HepG2 (cell line): ENCODE measurements around the gene COQ8B. TPM values are rescaled to one million over a fixed set of nuclear protein-coding genes. Genes with fewer than 3 reads are reported as not detected.
A peak's percentile ranks its signal among the peaks of the same experiment; 100 is the strongest.

Source experiments
- CC2D1A ChIP-seq: sonication (generic); formaldehyde crosslinking; IDR thresholded peaks from 2 replicates; pipeline ENCODE4 v1.8.1; 2023; ENCODE audit warnings: mild to moderate bottlenecking, missing genetic modification reagents
- CEBPG ChIP-seq: IDR thresholded peaks from 2 replicates; pipeline ENCODE4 v1.6.1; 2016
- KAT7 ChIP-seq: IDR thresholded peaks from 2 replicates; pipeline ENCODE4 v1.6.1; 2018; ENCODE audit warnings: borderline replicate concordance, missing compliant biosample characterization
- KDM3A ChIP-seq: IDR thresholded peaks from 2 replicates; pipeline ENCODE4 v1.6.1; 2018; ENCODE audit warnings: low read depth, missing compliant biosample characterization
- MAFG ChIP-seq: sonication (generic); formaldehyde crosslinking; IDR thresholded peaks from 2 replicates; pipeline ENCODE4 v1.5.1; 2020; ENCODE audit warnings: mild to moderate bottlenecking, missing genetic modification reagents
- NFATC3 ChIP-seq: sonication (generic); formaldehyde crosslinking; IDR thresholded peaks from 2 replicates; pipeline ENCODE4 v1.5.1; 2020; ENCODE audit warnings: mild to moderate bottlenecking, missing genetic modification reagents
- RBFOX2 ChIP-seq: fragments of 200-400 bp; formaldehyde crosslinking; IDR thresholded peaks from 2 replicates; pipeline ENCODE4 v1.6.1; 2017; ENCODE audit warnings: low read depth, mild to moderate bottlenecking, low read length
- RORA ChIP-seq: sonication (generic); formaldehyde crosslinking; IDR thresholded peaks from 2 replicates; pipeline ENCODE4 v1.5.0; 2020; ENCODE audit warnings: mild to moderate bottlenecking, missing genetic modification reagents, moderate library complexity
- RXRA ChIP-seq: sonication (generic); formaldehyde crosslinking; IDR thresholded peaks from 2 replicates; pipeline ENCODE4 v1.5.1; 2020; ENCODE audit warnings: missing genetic modification reagents
- SAFB2 ChIP-seq: sonication (generic); formaldehyde crosslinking; IDR thresholded peaks from 2 replicates; pipeline ENCODE4 v1.5.1; 2020; ENCODE audit warnings: missing genetic modification reagents, low read depth, mild to moderate bottlenecking, borderline replicate concordance
- SAP130 ChIP-seq: IDR thresholded peaks from 2 replicates; pipeline ENCODE4 v1.6.1; 2016; ENCODE audit warnings: low read depth
- SATB2 ChIP-seq: sonication (generic); formaldehyde crosslinking; IDR thresholded peaks from 2 replicates; pipeline ENCODE4 v1.5.0; 2020; ENCODE audit warnings: missing genetic modification reagents
- TGIF2 ChIP-seq: IDR thresholded peaks from 2 replicates; pipeline ENCODE4 v1.6.1; 2016; ENCODE audit warnings: control low read depth, missing compliant biosample characterization
- U2AF2 ChIP-seq: fragments of 200-400 bp; formaldehyde crosslinking; IDR thresholded peaks from 2 replicates; pipeline ENCODE4 v1.6.1; 2017; ENCODE audit warnings: low read depth, mild to moderate bottlenecking, low read length
- ZNF12 ChIP-seq: sonication (generic); formaldehyde crosslinking; IDR thresholded peaks from 2 replicates; pipeline ENCODE4 v1.5.0; 2020; ENCODE audit warnings: missing genetic modification reagents
- ZNF225 ChIP-seq: sonication (generic); formaldehyde crosslinking; IDR thresholded peaks from 2 replicates; pipeline ENCODE4 v1.4.0; 2020; ENCODE audit warnings: mild to moderate bottlenecking, missing genetic modification reagents
- ZNF772 ChIP-seq: sonication (generic); formaldehyde crosslinking; IDR thresholded peaks from 2 replicates; pipeline ENCODE4 v1.5.0; 2020; ENCODE audit warnings: mild to moderate bottlenecking, missing genetic modification reagents
- ZNF775 ChIP-seq: sonication (generic); formaldehyde crosslinking; IDR thresholded peaks from 2 replicates; pipeline ENCODE4 v1.4.0; 2020; ENCODE audit warnings: missing genetic modification reagents, mild to moderate bottlenecking, moderate library complexity, borderline replicate concordance
- polyA plus RNA-seq, 8 experiments: library from polyadenylated mRNA; depleted of rRNA in 3 of 8; stranded (reverse) in 7 of 8; unstranded in 1 of 8; fragments of >200 nt; fragmentation: Illumina TruSeq in 4 of 8; extraction: Trizol in 4 of 8; gene quantifications; 2 replicates each; pipeline versions ENCODE4 v1.2.1 to v1.2.3, GENCODE V29; 2011 to 2016; ENCODE audit warnings: low read depth in 4 of 8, missing spikeins in 1 of 8, mixed read lengths in 1 of 8; ENCODE audit not compliant: insufficient read depth in 1 of 8
- total RNA-seq, 5 experiments: library from RNA; depleted of rRNA; stranded (reverse); fragments of >200 nt; fragmentation: Illumina TruSeq; extraction: Trizol; gene quantifications; 2 replicates each; pipeline ENCODE4 v1.2.3, GENCODE V29; 2016; ENCODE audit warnings: low read depth in 1 of 5
- TF ChIP-seq, protein P1 (sequence below): sonication (generic); formaldehyde crosslinking; IDR thresholded peaks from 2 replicates; pipeline ENCODE4 v1.5.0; 2020; ENCODE audit warnings: missing genetic modification reagents, mild to moderate bottlenecking, borderline replicate concordance
- TF ChIP-seq, protein P2 (sequence below): sonication (generic); formaldehyde crosslinking; IDR thresholded peaks from 2 replicates; pipeline ENCODE4 v1.8.1; 2022; ENCODE audit warnings: mild to moderate bottlenecking, missing genetic modification reagents
- TF ChIP-seq, protein P3 (sequence below): sonication (generic); formaldehyde crosslinking; IDR thresholded peaks from 2 replicates; pipeline ENCODE4 v1.4.0; 2020; ENCODE audit warnings: missing genetic modification reagents
- TF ChIP-seq, protein P4 (sequence below): sonication (generic); formaldehyde crosslinking; conservative IDR thresholded peaks from 2 replicates; pipeline ENCODE4 v1.4.0; 2020; ENCODE audit warnings: missing genetic modification reagents
- TF ChIP-seq, protein P5 (sequence below): sonication (generic); formaldehyde crosslinking; IDR thresholded peaks from 2 replicates; pipeline ENCODE4 v1.5.0; 2020; ENCODE audit warnings: mild to moderate bottlenecking, missing genetic modification reagents

The COQ8B gene
- total and polyA plus RNA-seq, 2 of the 13 experiments (the other 11 are each of a cell fraction or from before 2014, with no cell fraction given), result 12.3 to 17.2 TPM

DNA sequence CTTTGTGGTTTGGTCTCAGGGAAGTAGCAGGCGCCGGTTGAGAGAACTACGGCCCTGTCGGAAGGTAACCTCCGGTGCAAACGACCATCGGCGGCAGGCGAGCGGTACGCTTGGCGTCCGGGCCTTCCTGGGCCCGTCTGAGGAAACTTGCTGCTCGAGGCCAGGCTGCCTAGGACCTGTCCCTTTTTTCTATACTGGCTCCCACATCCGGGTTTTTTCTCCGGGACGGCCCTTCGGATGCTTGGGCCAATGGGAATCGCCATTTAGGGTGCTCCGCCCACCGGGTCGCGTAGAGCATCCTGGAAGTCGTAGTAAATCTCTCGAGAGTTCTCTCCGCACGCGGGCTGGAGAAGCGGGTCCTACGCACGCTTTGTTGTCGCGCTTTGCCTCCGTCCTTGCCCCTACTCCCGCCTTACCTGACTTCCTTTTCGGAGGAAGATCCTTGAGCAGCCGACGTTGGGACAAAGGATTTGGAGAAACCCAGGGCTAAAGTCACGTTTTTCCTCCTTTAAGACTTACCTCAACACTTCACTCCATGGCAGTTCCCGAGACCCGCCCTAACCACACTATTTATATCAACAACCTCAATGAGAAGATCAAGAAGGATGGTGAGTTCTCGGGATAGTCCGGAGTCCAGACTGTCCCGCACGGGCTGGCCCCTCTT, 34.3 kb upstream of the COQ8B start, which contains the start of gene SNRPA (continued):
- TF ChIP-seq TGIF2 (peak; percentile 62), ZNF775 (CRISPR knock-in tag) (0 out of 2 replicates have a peak, but pooled peaks have one; percentile 52), RORA (CRISPR knock-in tag) (no peak), CC2D1A (CRISPR knock-in tag) (no peak), ZNF225 (CRISPR knock-in tag) (no peak), U2AF2 (no peak), RXRA (CRISPR knock-in tag) (no peak), KAT7 (CRISPR knock-in tag) (peak; percentile 26; the same call in 1 of the 2 replicates), ZNF12 (no peak), RBFOX2 (peak; percentile 86), ZNF772 (CRISPR knock-in tag) (no peak; the same call in 1 of the 2 replicates), MAFG (no peak), SATB2 (CRISPR knock-in tag) (no peak), SAFB2 (CRISPR knock-in tag) (no peak), NFATC3 (CRISPR knock-in tag) (peak; percentile 58; the same call in 1 of the 2 replicates), SAP130 (peak; percentile 66), KDM3A (CRISPR knock-in tag) (0 out of 2 replicates have a peak, but pooled peaks have one; percentile 9), CEBPG (CRISPR knock-in tag) (no peak)
- TF ChIP-seq, protein P1, sequence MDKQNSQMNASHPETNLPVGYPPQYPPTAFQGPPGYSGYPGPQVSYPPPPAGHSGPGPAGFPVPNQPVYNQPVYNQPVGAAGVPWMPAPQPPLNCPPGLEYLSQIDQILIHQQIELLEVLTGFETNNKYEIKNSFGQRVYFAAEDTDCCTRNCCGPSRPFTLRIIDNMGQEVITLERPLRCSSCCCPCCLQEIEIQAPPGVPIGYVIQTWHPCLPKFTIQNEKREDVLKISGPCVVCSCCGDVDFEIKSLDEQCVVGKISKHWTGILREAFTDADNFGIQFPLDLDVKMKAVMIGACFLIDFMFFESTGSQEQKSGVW, result no peak
- TF ChIP-seq, protein P2, sequence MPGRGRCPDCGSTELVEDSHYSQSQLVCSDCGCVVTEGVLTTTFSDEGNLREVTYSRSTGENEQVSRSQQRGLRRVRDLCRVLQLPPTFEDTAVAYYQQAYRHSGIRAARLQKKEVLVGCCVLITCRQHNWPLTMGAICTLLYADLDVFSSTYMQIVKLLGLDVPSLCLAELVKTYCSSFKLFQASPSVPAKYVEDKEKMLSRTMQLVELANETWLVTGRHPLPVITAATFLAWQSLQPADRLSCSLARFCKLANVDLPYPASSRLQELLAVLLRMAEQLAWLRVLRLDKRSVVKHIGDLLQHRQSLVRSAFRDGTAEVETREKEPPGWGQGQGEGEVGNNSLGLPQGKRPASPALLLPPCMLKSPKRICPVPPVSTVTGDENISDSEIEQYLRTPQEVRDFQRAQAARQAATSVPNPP (CRISPR knock-in tag), result 0 out of 2 replicates have a peak, but pooled peaks have one; percentile 63
- TF ChIP-seq, protein P3, sequence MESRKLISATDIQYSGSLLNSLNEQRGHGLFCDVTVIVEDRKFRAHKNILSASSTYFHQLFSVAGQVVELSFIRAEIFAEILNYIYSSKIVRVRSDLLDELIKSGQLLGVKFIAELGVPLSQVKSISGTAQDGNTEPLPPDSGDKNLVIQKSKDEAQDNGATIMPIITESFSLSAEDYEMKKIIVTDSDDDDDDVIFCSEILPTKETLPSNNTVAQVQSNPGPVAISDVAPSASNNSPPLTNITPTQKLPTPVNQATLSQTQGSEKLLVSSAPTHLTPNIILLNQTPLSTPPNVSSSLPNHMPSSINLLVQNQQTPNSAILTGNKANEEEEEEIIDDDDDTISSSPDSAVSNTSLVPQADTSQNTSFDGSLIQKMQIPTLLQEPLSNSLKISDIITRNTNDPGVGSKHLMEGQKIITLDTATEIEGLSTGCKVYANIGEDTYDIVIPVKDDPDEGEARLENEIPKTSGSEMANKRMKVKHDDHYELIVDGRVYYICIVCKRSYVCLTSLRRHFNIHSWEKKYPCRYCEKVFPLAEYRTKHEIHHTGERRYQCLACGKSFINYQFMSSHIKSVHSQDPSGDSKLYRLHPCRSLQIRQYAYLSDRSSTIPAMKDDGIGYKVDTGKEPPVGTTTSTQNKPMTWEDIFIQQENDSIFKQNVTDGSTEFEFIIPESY (CRISPR knock-in tag), result no peak
- TF ChIP-seq, protein P4, sequence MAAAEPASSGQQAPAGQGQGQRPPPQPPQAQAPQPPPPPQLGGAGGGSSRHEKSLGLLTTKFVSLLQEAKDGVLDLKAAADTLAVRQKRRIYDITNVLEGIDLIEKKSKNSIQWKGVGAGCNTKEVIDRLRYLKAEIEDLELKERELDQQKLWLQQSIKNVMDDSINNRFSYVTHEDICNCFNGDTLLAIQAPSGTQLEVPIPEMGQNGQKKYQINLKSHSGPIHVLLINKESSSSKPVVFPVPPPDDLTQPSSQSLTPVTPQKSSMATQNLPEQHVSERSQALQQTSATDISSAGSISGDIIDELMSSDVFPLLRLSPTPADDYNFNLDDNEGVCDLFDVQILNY (CRISPR knock-in tag), result no peak; the same call in none of the 2 replicates
- TF ChIP-seq, protein P5, sequence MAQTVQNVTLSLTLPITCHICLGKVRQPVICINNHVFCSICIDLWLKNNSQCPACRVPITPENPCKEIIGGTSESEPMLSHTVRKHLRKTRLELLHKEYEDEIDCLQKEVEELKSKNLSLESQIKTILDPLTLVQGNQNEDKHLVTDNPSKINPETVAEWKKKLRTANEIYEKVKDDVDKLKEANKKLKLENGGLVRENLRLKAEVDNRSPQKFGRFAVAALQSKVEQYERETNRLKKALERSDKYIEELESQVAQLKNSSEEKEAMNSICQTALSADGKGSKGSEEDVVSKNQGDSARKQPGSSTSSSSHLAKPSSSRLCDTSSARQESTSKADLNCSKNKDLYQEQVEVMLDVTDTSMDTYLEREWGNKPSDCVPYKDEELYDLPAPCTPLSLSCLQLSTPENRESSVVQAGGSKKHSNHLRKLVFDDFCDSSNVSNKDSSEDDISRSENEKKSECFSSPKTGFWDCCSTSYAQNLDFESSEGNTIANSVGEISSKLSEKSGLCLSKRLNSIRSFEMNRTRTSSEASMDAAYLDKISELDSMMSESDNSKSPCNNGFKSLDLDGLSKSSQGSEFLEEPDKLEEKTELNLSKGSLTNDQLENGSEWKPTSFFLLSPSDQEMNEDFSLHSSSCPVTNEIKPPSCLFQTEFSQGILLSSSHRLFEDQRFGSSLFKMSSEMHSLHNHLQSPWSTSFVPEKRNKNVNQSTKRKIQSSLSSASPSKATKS, result no peak
